ENCODE results near the gene CTIF.

GRCh38 chr18:48809365-48809764 is 270.5 kb downstream of the CTIF start:
- TF ChIP-seq CTCF (IDR thresholded peaks at IDR 0.05) (no peak), REST (IDR thresholded peaks at IDR 0.05; ENCODE audit: insufficient read depth in 1 of 2, low read depth in 2 of 2, low read length in 1 of 2) (no peak)
